Suprapubic skin (tissue), 4 donors: ENCODE measurements around the gene UVSSA. TPM values are rescaled to one million over a fixed set of nuclear protein-coding genes. Genes with fewer than 3 reads are reported as not detected.
"Not testable (repeated sequence)": the region's sequence is repeated elsewhere in the genome, so short reads cannot be mapped to it uniquely, and the experiment has no call there.

Experiments used
- DNase-seq, 2 donors: peaks; one replicate each; pipeline ENCODE4 v3.0.0-alpha.2; 2019; ENCODE audit warnings: low spot score in 2 of 2
- H3K27ac ChIP-seq: fragments of 200-600 bp; sonication (generic); one replicate; pipeline ENCODE4 v1.5.1; 2019
- H3K27me3 ChIP-seq: fragments of 200-600 bp; sonication (generic); one replicate; pipeline ENCODE4 v1.5.1; 2019
- H3K36me3 ChIP-seq: fragments of 200-600 bp; sonication (generic); one replicate; pipeline ENCODE4 v1.5.1; 2019
- H3K4me1 ChIP-seq: fragments of 200-600 bp; sonication (generic); one replicate; pipeline ENCODE4 v1.5.1; 2019
- H3K4me3 ChIP-seq: fragments of 200-600 bp; sonication (generic); one replicate; pipeline ENCODE4 v1.5.1; 2019; ENCODE audit warnings: mild to moderate bottlenecking
- H3K9me3 ChIP-seq: fragments of 200-600 bp; sonication (generic); one replicate; pipeline ENCODE4 v1.5.1; 2019
- EP300 ChIP-seq: sonication (generic); formaldehyde crosslinking; IDR thresholded peaks from one replicate; pipeline ENCODE4 v1.6.1; 2017; ENCODE audit warnings: antibody characterized with exemption
- POLR2A ChIP-seq, 2 donors: fragments of 450-650 bp; IDR thresholded peaks; one replicate each; pipeline ENCODE4 v1.6.1; 2017; ENCODE audit warnings: antibody characterized with exemption in 2 of 2, mild to moderate bottlenecking in 2 of 2, moderate library complexity in 2 of 2
- POLR2AphosphoS5 ChIP-seq, 3 donors: sonication (generic); formaldehyde crosslinking; IDR thresholded peaks; one replicate each; pipeline ENCODE4 v1.6.1; 2017; ENCODE audit warnings: antibody characterized with exemption in 3 of 3
- WGBS: methylation state at CpG from one replicate; pipeline ENCODE4 v1.1.5; 2018; 5-methylcytosine and 5-hydroxymethylcytosine counted together
- total RNA-seq, 4 donors: library from RNA; depleted of rRNA; stranded (reverse); fragments of >200 nt; gene quantifications; one replicate each; pipeline ENCODE4 v1.1.0, GENCODE V29; 2016
- TF ChIP-seq, protein P1 (sequence below), 2 donors: fragments of 200-600 bp in 1 of 2; fragments of 450-650 bp in 1 of 2; sonication (generic) in 1 of 2; IDR thresholded peaks; one replicate each; pipeline ENCODE4 v1.5.1; 2016 to 2019; ENCODE audit warnings: antibody characterized with exemption in 2 of 2, mild to moderate bottlenecking in 1 of 2, moderate library complexity in 1 of 2

Gene UVSSA
- total RNA-seq, 4 donors from 2014 or later: 16.2 to 107 (median 24.9) TPM

DNA sequence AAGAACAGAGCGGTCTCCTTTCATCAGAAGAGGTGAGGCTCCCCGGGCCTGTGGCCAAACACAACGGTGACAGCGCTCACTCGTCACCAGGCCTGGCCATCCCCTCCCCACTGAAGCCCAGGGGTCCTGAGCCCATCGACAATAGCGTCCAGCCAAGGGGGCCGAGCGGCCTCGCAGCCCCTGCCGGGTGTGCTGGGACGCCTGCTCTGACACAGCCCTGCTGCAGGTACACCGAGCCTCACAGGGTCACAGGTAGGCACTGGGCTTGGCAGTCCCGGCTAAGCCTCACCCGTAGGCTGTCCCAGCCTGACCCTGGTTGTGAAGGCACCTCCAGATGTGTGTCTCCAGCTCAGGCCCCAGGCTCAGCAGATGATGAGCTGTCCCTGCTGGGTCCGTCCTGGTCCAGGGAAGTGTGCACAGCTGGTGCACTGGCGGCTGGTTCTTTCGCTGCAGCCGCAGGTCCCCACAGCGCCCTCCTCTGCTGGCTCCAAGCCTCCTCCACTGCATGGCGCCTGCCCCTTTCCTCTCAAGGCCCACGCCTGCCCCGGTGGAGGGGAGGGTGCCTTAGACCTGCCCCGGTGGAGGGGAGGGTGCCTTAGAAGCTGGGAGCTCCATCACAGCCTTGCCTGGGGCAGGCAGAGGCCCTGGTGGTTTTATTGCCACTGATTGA, 21.5 kb downstream of the UVSSA start:
- H3K27me3 ChIP-seq: no peaks in the 10 kb centered on the region
- H3K36me3 ChIP-seq: peaks cover 59% of the 10 kb centered on the region
- 89% methylated on average over 20 of the region's 24 CpGs for WGBS
- TF ChIP-seq EP300: no peak
- no peak for TF ChIP-seq POLR2AphosphoS5 (IDR thresholded peaks at IDR 0.05)
- DNase-seq: peak in 1 of 2 donors; percentile 53
- no peaks in the 10 kb centered on the region for H3K9me3 ChIP-seq
- H3K27ac ChIP-seq: no peak overlapping the region
- no peak overlapping the region for H3K4me3 ChIP-seq
- H3K4me1 ChIP-seq: peaks cover 10% of the 10 kb centered on the region

DNA sequence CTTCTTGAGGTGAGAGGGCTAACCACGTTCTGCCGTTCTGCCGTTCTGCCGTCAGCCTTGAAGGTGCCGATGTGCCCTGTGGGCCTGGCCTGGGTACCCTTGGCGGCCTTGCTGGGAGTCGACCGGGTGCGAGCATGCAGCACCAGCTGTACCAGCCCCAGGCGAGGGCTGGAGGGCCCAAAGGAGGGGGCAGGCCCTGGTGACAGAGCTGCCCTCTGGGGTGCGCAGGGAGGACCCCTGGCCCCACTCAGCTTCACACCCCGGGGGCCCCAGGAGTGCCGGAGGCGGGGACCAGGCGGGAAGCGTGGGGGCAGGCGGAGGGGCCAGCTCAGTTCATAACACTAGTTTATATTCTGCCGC, 22.1 kb downstream of the UVSSA start:
- Histone ChIP-seq H3K36me3 (peaks cover 64% of the 10 kb centered on the region), H3K27me3 (no peaks in the 10 kb centered on the region), H3K4me3 (no peak overlapping the region), H3K27ac (no peak overlapping the region), H3K4me1 (peaks cover 10% of the 10 kb centered on the region), H3K9me3 (no peaks in the 10 kb centered on the region)
- no peak for DNase-seq
- WGBS: 87% methylated on average over 7 of the region's 18 CpGs
- TF ChIP-seq POLR2A (IDR thresholded peaks at IDR 0.05) (no peak), POLR2AphosphoS5 (IDR thresholded peaks at IDR 0.05) (no peak), EP300 (no peak)
- TF ChIP-seq, protein P1, sequence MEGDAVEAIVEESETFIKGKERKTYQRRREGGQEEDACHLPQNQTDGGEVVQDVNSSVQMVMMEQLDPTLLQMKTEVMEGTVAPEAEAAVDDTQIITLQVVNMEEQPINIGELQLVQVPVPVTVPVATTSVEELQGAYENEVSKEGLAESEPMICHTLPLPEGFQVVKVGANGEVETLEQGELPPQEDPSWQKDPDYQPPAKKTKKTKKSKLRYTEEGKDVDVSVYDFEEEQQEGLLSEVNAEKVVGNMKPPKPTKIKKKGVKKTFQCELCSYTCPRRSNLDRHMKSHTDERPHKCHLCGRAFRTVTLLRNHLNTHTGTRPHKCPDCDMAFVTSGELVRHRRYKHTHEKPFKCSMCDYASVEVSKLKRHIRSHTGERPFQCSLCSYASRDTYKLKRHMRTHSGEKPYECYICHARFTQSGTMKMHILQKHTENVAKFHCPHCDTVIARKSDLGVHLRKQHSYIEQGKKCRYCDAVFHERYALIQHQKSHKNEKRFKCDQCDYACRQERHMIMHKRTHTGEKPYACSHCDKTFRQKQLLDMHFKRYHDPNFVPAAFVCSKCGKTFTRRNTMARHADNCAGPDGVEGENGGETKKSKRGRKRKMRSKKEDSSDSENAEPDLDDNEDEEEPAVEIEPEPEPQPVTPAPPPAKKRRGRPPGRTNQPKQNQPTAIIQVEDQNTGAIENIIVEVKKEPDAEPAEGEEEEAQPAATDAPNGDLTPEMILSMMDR (IDR thresholded peaks at IDR 0.05): no peak

DNA sequence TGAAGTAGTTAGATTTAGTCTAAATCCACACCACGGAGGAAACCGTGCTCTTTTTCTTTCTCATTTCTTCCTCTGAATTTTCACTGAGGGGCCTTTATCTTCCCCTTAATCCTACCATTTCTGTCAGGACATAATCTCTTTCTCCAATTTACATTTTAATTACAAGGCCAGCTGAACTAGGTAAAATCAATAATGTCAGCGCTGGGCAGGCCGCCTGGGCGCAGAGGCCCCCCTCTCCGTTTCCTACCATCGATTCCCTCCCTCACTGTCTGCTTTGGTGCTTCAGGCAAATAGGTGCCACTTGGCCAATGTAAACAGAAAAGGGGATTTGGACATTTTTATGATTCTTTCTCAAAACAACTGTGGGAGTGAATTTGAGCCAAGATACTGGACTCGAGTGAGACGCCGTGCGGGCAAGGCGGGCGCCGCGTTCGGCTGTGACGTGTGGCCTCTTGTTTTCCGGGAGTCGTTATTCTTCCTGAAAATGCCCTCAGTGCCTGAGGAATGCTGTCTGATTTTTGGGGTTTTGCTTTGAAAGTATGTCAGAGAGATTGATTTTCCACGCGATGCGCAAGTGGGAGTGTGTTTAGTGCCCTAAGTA, 22.6 kb downstream of the UVSSA start:
- peaks cover 70% of the 10 kb centered on the region for H3K36me3 ChIP-seq
- H3K9me3 ChIP-seq: no peaks in the 10 kb centered on the region
- H3K4me1 ChIP-seq: peaks cover 9% of the 10 kb centered on the region
- no peak overlapping the region for H3K27ac ChIP-seq
- TF ChIP-seq POLR2A (IDR thresholded peaks at IDR 0.05) (no peak), EP300 (no peak), POLR2AphosphoS5 (IDR thresholded peaks at IDR 0.05) (no peak)
- TF ChIP-seq, protein P1 (IDR thresholded peaks at IDR 0.05): no peak
- no peaks in the 10 kb centered on the region for H3K27me3 ChIP-seq
- H3K4me3 ChIP-seq: no peak overlapping the region
- peak in 1 of 2 donors; percentile 36 for DNase-seq
- 91% methylated on average over 22 of the region's 22 CpGs for WGBS

DNA sequence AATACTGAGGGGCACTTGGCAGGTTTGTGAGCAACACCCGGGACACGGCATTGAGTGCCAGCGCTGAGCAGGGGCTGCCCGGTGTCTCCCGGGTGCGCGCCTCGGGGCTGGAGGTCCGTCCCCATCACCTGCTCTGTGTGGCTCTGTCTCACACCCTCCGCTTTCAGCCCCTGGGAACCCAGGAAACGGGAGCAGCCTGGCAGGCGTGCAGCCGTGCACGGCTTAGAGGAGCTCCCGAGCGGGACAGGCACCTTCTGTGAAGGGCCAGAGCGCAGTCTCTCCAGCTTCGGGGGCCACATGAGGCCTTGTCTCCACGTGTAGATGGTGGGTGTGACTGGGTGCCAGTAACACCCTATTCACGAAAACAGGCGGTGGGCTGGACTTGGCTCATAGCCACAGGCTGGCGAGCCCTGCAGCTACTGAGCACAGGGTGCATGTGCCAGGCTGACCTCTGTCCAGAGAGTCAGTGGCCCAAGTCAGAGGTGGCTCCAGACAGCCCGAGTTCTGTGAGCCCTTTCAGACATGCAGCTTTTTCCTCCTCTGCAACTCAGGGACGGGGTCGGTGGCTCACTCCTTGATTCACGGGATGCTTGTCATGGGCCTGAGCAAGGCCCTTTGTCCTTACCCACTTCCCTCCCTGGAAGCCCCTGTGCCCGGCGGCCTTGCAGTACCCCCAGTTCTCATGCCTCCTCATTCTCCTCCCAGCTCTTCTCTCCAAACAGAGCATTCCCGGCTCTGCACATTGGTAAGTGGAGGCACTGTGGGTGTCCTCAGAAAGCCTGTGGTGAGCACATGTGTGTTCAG, 23.5 kb downstream of the UVSSA start:
- TF ChIP-seq POLR2AphosphoS5 (IDR thresholded peaks at IDR 0.05) (no peak), EP300 (no peak), POLR2A (IDR thresholded peaks at IDR 0.05) (no peak)
- TF ChIP-seq, protein P1 (IDR thresholded peaks at IDR 0.05): no peak
- H3K4me3 ChIP-seq: no peak overlapping the region
- H3K36me3 ChIP-seq: peaks cover 73% of the 10 kb centered on the region
- H3K4me1 ChIP-seq: peaks cover 4% of the 10 kb centered on the region
- 86% methylated on average over 14 of the region's 29 CpGs for WGBS
- H3K9me3 ChIP-seq: no peaks in the 10 kb centered on the region
- peak in 1 of 2 donors; percentile 57 for DNase-seq
- no peaks in the 10 kb centered on the region for H3K27me3 ChIP-seq
- no peak overlapping the region for H3K27ac ChIP-seq

DNA sequence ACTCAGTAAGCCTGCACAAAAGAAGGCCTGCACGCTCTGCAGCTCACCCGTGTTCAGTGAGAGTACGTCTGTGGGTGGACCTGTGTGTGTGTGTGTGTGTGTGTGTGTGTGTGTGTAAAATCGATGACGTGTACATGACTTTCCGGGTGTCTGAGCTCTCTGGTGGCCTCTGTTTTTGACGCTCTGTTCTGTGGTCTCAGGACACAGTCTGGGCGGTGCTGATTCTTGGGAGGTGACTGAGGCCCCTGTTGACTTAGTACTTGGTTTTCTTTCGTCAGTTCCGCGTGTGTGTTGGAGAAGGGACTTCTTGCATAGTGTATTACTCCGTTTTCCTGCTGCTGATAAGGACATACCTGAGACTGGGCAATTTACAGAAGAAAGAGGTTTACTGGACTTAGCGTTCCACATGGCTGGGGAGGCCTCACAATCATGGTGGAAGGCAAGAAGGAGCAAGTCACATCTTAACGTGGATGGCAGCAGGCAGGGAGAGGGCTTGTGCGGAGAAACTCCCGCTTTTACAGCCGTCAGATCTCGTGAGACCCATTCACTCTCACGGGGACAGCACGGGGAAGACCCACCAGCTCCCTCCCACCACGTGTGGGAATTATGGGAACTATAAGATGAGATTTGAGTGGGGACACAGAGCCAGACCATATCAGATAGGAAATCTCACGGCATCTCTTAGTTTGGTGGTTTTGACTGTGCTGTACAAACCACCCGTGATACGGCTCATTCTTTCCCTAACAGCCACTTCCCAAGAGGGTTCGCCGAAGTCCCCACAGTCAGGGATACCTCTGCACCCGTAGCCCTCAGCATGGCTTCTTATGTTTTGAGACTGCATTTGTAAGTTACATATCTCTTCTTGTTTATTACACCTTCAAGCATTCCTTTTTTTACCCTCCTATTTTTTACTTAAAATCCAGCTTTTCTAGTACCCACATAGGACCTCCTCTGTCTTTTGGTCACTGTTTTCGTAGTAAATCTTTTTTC, 24.5 kb downstream of the UVSSA start:
- DNase-seq: peak in 1 of 2 donors; percentile 26
- Histone ChIP-seq H3K4me1 (no peaks in the 10 kb centered on the region), H3K36me3 (peaks cover 73% of the 10 kb centered on the region), H3K9me3 (no peaks in the 10 kb centered on the region), H3K27ac (no peak overlapping the region), H3K27me3 (no peaks in the 10 kb centered on the region), H3K4me3 (no peak overlapping the region)
- WGBS: 94% methylated on average over 28 of the region's 28 CpGs
- TF ChIP-seq POLR2A (IDR thresholded peaks at IDR 0.05) (no peak), POLR2AphosphoS5 (IDR thresholded peaks at IDR 0.05) (no peak), EP300 (no peak)
- TF ChIP-seq, protein P1 (IDR thresholded peaks at IDR 0.05): no peak

DNA sequence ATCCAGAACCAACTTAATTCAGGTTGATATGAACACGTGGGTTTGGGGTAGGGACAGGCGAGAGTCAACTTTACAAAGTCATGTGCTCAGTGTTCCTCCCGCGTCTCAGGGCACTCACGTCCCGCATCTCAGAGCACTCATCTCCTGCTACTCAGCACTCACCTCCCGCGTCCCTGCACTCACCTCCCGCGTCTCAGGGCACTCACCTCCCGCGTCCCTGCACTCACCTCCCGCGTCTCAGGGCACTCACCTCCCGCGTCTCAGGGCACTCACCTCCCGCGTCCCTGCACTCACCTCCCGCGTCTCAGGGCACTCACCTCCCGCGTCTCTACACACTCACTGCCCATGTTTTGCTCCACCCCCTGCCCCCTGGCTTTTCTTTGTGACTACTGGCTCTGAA, 25.6 kb downstream of the UVSSA start:
- H3K9me3 ChIP-seq, H3K4me1 ChIP-seq, H3K27me3 ChIP-seq, H3K27ac ChIP-seq, DNase-seq, H3K4me3 ChIP-seq: not testable (repeated sequence)
- H3K36me3 ChIP-seq: peaks cover 73% of the 10 kb centered on the region
- 83% methylated on average over 21 of the region's 22 CpGs for WGBS
